H1 (cell line): ENCODE results near the gene PLD3. TPM values are rescaled to one million over a fixed set of nuclear protein-coding genes. Genes with fewer than 3 reads are reported as not detected.

Experiments used
- CTCF ChIA-PET: fragments of 300-600 bp; sonication (Branson Sonifier 250); formaldehyde crosslinking; loops from one replicate; lab custom pipeline; 2021; ENCODE audit not compliant: partially characterized antibody; lab: Charles Lee
- POLR2A ChIA-PET: fragments of 300-600 bp; sonication (Branson Sonifier 250); formaldehyde crosslinking; loops from one replicate; lab custom pipeline; 2021; ENCODE audit warnings: inconsistent platforms; ENCODE audit not compliant: partially characterized antibody; lab: Charles Lee
- DNase-seq, 2 experiments: peaks; one replicate each; pipeline versions ENCODE4 v3.0.0 to v3.0.0-alpha.2; 2010 to 2022; ENCODE audit warnings: low spot score in 2 of 2, low read depth in 1 of 2, mixed read lengths in 1 of 2
- FAIRE-seq: peaks from 2 replicates; lab custom pipeline; 2011; peaks lifted over from hg19 to GRCh38; lab: Jason Lieb, UNC
- H2AFZ ChIP-seq: 2 replicates; pipeline ENCODE4 v1.8.1; 2012; ENCODE audit warnings: low read length, inconsistent platforms
- H2AK5ac ChIP-seq: 2 replicates; pipeline ENCODE4 v1.6.1; 2013; ENCODE audit warnings: low read depth, low read length
- H2BK120ac ChIP-seq: replicated peaks from 2 replicates; pipeline ENCODE3; 2013; ENCODE audit warnings: low read depth, low read length, inconsistent platforms
- H2BK12ac ChIP-seq: 2 replicates; pipeline ENCODE4 v1.6.1; 2013; ENCODE audit warnings: low read depth, low read length
- H2BK15ac ChIP-seq: 2 replicates; pipeline ENCODE4 v1.6.1; 2013; ENCODE audit warnings: low read length
- H2BK20ac ChIP-seq: 2 replicates; pipeline ENCODE4 v1.6.1; 2013; ENCODE audit warnings: low read length
- H2BK5ac ChIP-seq: 2 replicates; pipeline ENCODE4 v1.6.1; 2013; ENCODE audit warnings: low read depth, low read length
- H3K14ac ChIP-seq: 2 replicates; pipeline ENCODE4 v1.6.1; 2013; ENCODE audit warnings: inconsistent platforms; ENCODE audit not compliant: insufficient read length
- H3K18ac ChIP-seq: 2 replicates; pipeline ENCODE4 v1.6.1; 2013; ENCODE audit warnings: low read length; ENCODE audit errors: extremely low read depth
- H3K23ac ChIP-seq: 2 replicates; pipeline ENCODE4 v1.6.1; 2013; ENCODE audit warnings: inconsistent platforms; ENCODE audit not compliant: insufficient read length
- H3K23me2 ChIP-seq: 2 replicates; pipeline ENCODE4 v1.6.1; 2013; ENCODE audit warnings: low read depth, low read length
- H3K27ac ChIP-seq: 2 replicates; pipeline ENCODE4 v1.6.1; 2011; ENCODE audit warnings: low read depth, low read length, inconsistent platforms
- H3K27me3 ChIP-seq, 4 experiments: replicated peaks in 1 of 4; 1 replicate in 1 of 4; 2 replicates in 3 of 4; pipeline versions ENCODE4 v1.6.1 to v1.8.1; 2011 to 2013; ENCODE audit warnings: low read length in 3 of 4, mild to moderate bottlenecking in 3 of 4, inconsistent platforms in 2 of 4, mixed read lengths in 2 of 4, moderate library complexity in 1 of 4; ENCODE audit not compliant: control insufficient read depth in 3 of 4, insufficient read depth in 3 of 4; ENCODE audit errors: extremely low read depth in 1 of 4
- H3K36me3 ChIP-seq, 4 experiments: 2 replicates each; pipeline versions ENCODE4 v1.6.1 to v1.8.1; 2011 to 2013; ENCODE audit warnings: mild to moderate bottlenecking in 4 of 4, low read length in 3 of 4, moderate library complexity in 2 of 4, control low read depth in 1 of 4, inconsistent platforms in 1 of 4; ENCODE audit not compliant: insufficient read depth in 4 of 4, control insufficient read depth in 2 of 4
- H3K4ac ChIP-seq: replicated peaks from 2 replicates; pipeline ENCODE3; 2013; ENCODE audit warnings: low read length, low read depth, mixed read lengths, inconsistent platforms; ENCODE audit not compliant: insufficient read length
- H3K4me1 ChIP-seq, 4 experiments: replicated peaks in 1 of 4; 1 replicate in 1 of 4; 2 replicates in 3 of 4; pipeline versions ENCODE4 v1.6.1 to v1.8.1; 2011 to 2013; ENCODE audit warnings: low read length in 3 of 4, inconsistent platforms in 2 of 4, mixed read lengths in 1 of 4; ENCODE audit not compliant: insufficient read depth in 4 of 4, control insufficient read depth in 3 of 4
- H3K4me2 ChIP-seq, 2 experiments: 2 replicates each; pipeline versions ENCODE4 v1.6.1 to v1.8.1; 2011 to 2013; ENCODE audit warnings: low read depth in 2 of 2, low read length in 2 of 2, control low read depth in 1 of 2, inconsistent platforms in 1 of 2, mild to moderate bottlenecking in 1 of 2; ENCODE audit not compliant: insufficient read depth in 1 of 2
- H3K4me3 ChIP-seq, 4 experiments: fragments of 200-600, 300-600 bp in 1 of 4; sonication (generic), shearing (Covaris generic), sonication (Bioruptor Twin) in 1 of 4; 2 replicates each; pipeline versions ENCODE4 v1.5.1 to v1.8.1; 2011 to 2016; ENCODE audit warnings: low read length in 4 of 4, low read depth in 3 of 4, control low read depth in 2 of 4, inconsistent platforms in 2 of 4, mild to moderate bottlenecking in 2 of 4, mixed read lengths in 1 of 4, moderate library complexity in 1 of 4; ENCODE audit not compliant: insufficient read depth in 2 of 4; ENCODE audit errors: extremely low read depth in 1 of 4
- H3K56ac ChIP-seq: replicated peaks from 2 replicates; pipeline ENCODE3; 2013; ENCODE audit warnings: low read depth, mild to moderate bottlenecking, mixed read lengths, low read length, inconsistent platforms; ENCODE audit not compliant: insufficient read length
- H3K79me1 ChIP-seq: 2 replicates; pipeline ENCODE4 v1.6.1; 2013; ENCODE audit warnings: low read depth, low read length, control low read depth
- H3K79me2 ChIP-seq, 2 experiments: 2 replicates each; pipeline versions ENCODE4 v1.6.1 to v1.8.1; 2012 to 2013; ENCODE audit warnings: low read length in 2 of 2, mild to moderate bottlenecking in 2 of 2, inconsistent platforms in 1 of 2; ENCODE audit not compliant: insufficient read depth in 2 of 2, control insufficient read depth in 1 of 2
- H3K9ac ChIP-seq, 4 experiments: replicated peaks in 1 of 4; 1 replicate in 1 of 4; 2 replicates in 3 of 4; pipeline versions ENCODE4 v1.6.1 to v1.8.1; 2011 to 2013; ENCODE audit warnings: low read depth in 3 of 4, low read length in 3 of 4, control low read depth in 2 of 4, mild to moderate bottlenecking in 2 of 4, moderate library complexity in 2 of 4, inconsistent platforms in 1 of 4; ENCODE audit errors: extremely low read depth in 1 of 4
- H3K9me3 ChIP-seq, 2 experiments: 2 replicates each; pipeline versions ENCODE4 v1.6.1 to v1.8.1; 2012 to 2013; ENCODE audit warnings: mild to moderate bottlenecking in 2 of 2, moderate library complexity in 2 of 2, control low read depth in 1 of 2, inconsistent platforms in 1 of 2, low read depth in 1 of 2, low read length in 1 of 2, mixed read lengths in 1 of 2; ENCODE audit not compliant: insufficient read depth in 2 of 2
- H4K20me1 ChIP-seq, 2 experiments: replicated peaks in 1 of 2; 2 replicates each; pipeline versions ENCODE3 to v1.8.1; 2011 to 2013; ENCODE audit warnings: inconsistent platforms in 2 of 2, low read length in 2 of 2, mild to moderate bottlenecking in 1 of 2; ENCODE audit not compliant: insufficient read depth in 2 of 2, control insufficient read depth in 1 of 2
- H4K5ac ChIP-seq: 2 replicates; pipeline ENCODE4 v1.6.1; 2013; ENCODE audit warnings: low read length, low read depth, mixed read lengths, inconsistent platforms; ENCODE audit not compliant: insufficient read length
- H4K8ac ChIP-seq: 2 replicates; pipeline ENCODE4 v1.8.0; 2013; ENCODE audit warnings: mild to moderate bottlenecking, moderate library complexity, low read length, inconsistent platforms; ENCODE audit not compliant: insufficient read depth; ENCODE audit errors: extremely low read depth
- H4K91ac ChIP-seq: replicated peaks from 2 replicates; pipeline ENCODE3; 2013; ENCODE audit warnings: low read length, mixed read lengths, inconsistent platforms; ENCODE audit not compliant: insufficient read length
- RAD21 ChIP-seq, 2 experiments: IDR thresholded peaks in 1 of 2; conservative IDR thresholded peaks in 1 of 2; 2 replicates each; pipeline ENCODE4 v1.6.1; 2011; ENCODE audit warnings: low read depth in 2 of 2, low read length in 2 of 2, improper control_type of control experiment in 1 of 2, inconsistent platforms in 1 of 2, mild to moderate bottlenecking in 1 of 2, moderate library complexity in 1 of 2
- WGBS, 2 experiments: shearing (Covaris generic) in 1 of 2; methylation state at CpG; one replicate each; pipeline versions ENCODE4 v1.1.6 to v1.1.7; 2013 to 2015; ENCODE audit warnings: low lambda C conversion rate in 2 of 2, mixed read lengths in 2 of 2, inconsistent platforms in 1 of 2, low coverage in 1 of 2, missing lambda C conversion rate in 1 of 2; ENCODE audit not compliant: insufficient replicate concordance in 2 of 2, insufficient coverage in 1 of 2, insufficient read length in 1 of 2; ENCODE audit errors: extremely low coverage in 1 of 2, missing lambda C conversion rate in 1 of 2; 5-methylcytosine and 5-hydroxymethylcytosine counted together
- polyA plus RNA-seq, 7 experiments: library from polyadenylated mRNA; depleted of rRNA in 3 of 7; stranded (reverse) in 5 of 7; unstranded in 2 of 7; fragments of >200 nt in 5 of 7; fragments of 200-250 nt in 2 of 7; gene quantifications; 1 replicate in 5 of 7; 2 replicates in 1 of 7; 4 replicates in 1 of 7; pipeline versions ENCODE4 v1.2.1 to v1.2.3, GENCODE V29; 2011 to 2013; ENCODE audit warnings: missing spikeins in 2 of 7, mixed read lengths in 2 of 7
- total RNA-seq: library from RNA; stranded (reverse); fragmentation: NEBNext Ultra II Directional; extraction: Animal tissue kit (Norgen Biotek cat#: 25700); gene quantifications from 2 replicates; pipeline ENCODE4 v1.2.1, GENCODE V29; 2021
- TF ChIP-seq, protein P1 (sequence below), 3 experiments: IDR thresholded peaks; 1 replicate in 2 of 3; 2 replicates in 1 of 3; pipeline versions ENCODE4 v1.5.1 to v1.6.1; 2011; ENCODE audit warnings: low read length in 3 of 3, mild to moderate bottlenecking in 3 of 3, inconsistent platforms in 2 of 3, low read depth in 1 of 3, moderate library complexity in 1 of 3; ENCODE audit not compliant: insufficient read depth in 1 of 3; ENCODE audit errors: control extremely low read depth in 1 of 3

PLD3 gene
- total and polyA plus RNA-seq, 2 of the 8 experiments (the other 6 are each of a cell fraction or from before 2014, with no cell fraction given) = 180 to 543 TPM

DNA sequence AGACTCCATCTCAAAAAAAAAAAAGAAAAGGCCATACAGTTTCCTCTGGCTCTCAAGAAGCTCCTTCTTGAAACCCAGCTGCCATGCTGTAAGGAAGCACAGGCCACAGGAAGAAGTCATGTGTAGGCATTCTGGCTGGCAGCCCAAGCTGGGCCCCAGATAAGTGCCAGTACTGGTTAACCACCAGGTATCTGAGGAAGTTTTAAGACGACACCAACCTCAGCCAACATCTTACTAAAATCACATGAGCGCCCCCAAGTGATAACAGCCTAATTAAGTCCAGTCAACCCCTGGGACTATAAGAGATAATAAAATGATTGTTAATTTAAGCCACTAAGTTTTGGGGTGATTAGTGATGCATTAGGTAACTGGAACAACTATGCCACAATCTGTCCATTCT is 36.0 kb upstream of the PLD3 start:
- no peak overlapping the region for H3K18ac ChIP-seq
- no peaks in the 10 kb centered on the region for H3K23me2 ChIP-seq
- H3K4ac ChIP-seq = no peak overlapping the region
- no peak overlapping the region for H3K23ac ChIP-seq
- no peak overlapping the region for H2BK120ac ChIP-seq
- H2BK15ac ChIP-seq = no peak overlapping the region
- WGBS, 2 experiments = 30% methylated on average over 2 of the region's 2 CpGs; no CpG with 5 or more reads in 1 of the 2 experiments
- no peaks in the 10 kb centered on the region for H3K36me3 ChIP-seq
- H2BK20ac ChIP-seq = no peak overlapping the region
- no peak overlapping the region for H3K4me2 ChIP-seq
- H4K20me1 ChIP-seq = no peaks in the 10 kb centered on the region
- no peak overlapping the region for H3K56ac ChIP-seq
- no peak overlapping the region for H2AFZ ChIP-seq
- H4K8ac ChIP-seq = no peak overlapping the region
- no peak for DNase-seq
- no peaks in the 10 kb centered on the region for H3K79me1 ChIP-seq
- H3K4me3 ChIP-seq = no peak overlapping the region
- no peak for FAIRE-seq
- H4K5ac ChIP-seq = no peak overlapping the region
- H3K79me2 ChIP-seq = no peaks in the 10 kb centered on the region
- no peak overlapping the region for H2BK5ac ChIP-seq
- H3K27ac ChIP-seq = no peak overlapping the region
- no peak overlapping the region for H4K91ac ChIP-seq
- H2AK5ac ChIP-seq = no peak overlapping the region
- no peak overlapping the region for H3K14ac ChIP-seq
- H3K4me1 ChIP-seq = no peaks in the 10 kb centered on the region
- H3K9me3 ChIP-seq = no peaks in the 10 kb centered on the region
- POLR2A ChIA-PET = no interaction called here
- H3K9ac ChIP-seq = no peak overlapping the region
- no peaks in the 10 kb centered on the region for H3K27me3 ChIP-seq
- CTCF ChIA-PET = interaction anchor here (0.9 to 1.5 kb wide), 4 partner anchors 43 to 101 kb away, joined by 3 to 4 read pairs (median 3); partner anchors contain the start of gene PRX
- H2BK12ac ChIP-seq = no peak overlapping the region
- TF ChIP-seq RAD21 (IDR thresholded peaks at IDR 0.05 in 1 of 2, conservative IDR thresholded peaks at IDR 0.05 in 1 of 2; ENCODE audit: low read depth in 2 of 2, low read length in 2 of 2) = peak; percentile 25 to 51; a peak in 3 of 4 replicates
- TF ChIP-seq, protein P1, sequence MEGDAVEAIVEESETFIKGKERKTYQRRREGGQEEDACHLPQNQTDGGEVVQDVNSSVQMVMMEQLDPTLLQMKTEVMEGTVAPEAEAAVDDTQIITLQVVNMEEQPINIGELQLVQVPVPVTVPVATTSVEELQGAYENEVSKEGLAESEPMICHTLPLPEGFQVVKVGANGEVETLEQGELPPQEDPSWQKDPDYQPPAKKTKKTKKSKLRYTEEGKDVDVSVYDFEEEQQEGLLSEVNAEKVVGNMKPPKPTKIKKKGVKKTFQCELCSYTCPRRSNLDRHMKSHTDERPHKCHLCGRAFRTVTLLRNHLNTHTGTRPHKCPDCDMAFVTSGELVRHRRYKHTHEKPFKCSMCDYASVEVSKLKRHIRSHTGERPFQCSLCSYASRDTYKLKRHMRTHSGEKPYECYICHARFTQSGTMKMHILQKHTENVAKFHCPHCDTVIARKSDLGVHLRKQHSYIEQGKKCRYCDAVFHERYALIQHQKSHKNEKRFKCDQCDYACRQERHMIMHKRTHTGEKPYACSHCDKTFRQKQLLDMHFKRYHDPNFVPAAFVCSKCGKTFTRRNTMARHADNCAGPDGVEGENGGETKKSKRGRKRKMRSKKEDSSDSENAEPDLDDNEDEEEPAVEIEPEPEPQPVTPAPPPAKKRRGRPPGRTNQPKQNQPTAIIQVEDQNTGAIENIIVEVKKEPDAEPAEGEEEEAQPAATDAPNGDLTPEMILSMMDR (IDR thresholded peaks at IDR 0.05; ENCODE audit: control extremely low read depth in 1 of 3, insufficient read depth in 1 of 3, low read depth in 1 of 3, low read length in 3 of 3) = peak in 2 of 3 experiments; percentile 21 to 32; a peak in 2 of 4 replicates
